Activated CD4-positive, alpha-beta T cell treated with anti-CD3 and anti-CD28 coated beads for 36 hours (primary cell): ENCODE measurements around the gene MEOX1. TPM values are rescaled to one million over a fixed set of nuclear protein-coding genes. Genes with fewer than 3 reads are reported as not detected.

ENCODE experiments used
- ATAC-seq: fragments of 200-7000 bp; cut with Tn5 transposase; one replicate; pipeline ENCODE4 v1.10.0; 2021; ENCODE audit warnings: mild to moderate bottlenecking, moderate library complexity
- CTCF ChIA-PET: fragments of 350-600 bp; sonication (Branson Sonifier 250); formaldehyde crosslinking; loops from one replicate; lab custom pipeline; 2021; ENCODE audit warnings: antibody characterized with exemption; lab: Charles Lee
- POLR2A ChIA-PET: fragments of 350-600 bp; sonication (Branson Sonifier 250); formaldehyde crosslinking; loops from one replicate; lab custom pipeline; 2021; ENCODE audit warnings: antibody characterized with exemption, inconsistent platforms; lab: Charles Lee
- DNase-seq: peaks from one replicate; pipeline ENCODE4 v3.0.0-alpha.2; 2020
- H3K27ac Mint-ChIP-seq: one replicate; pipeline ENCODE4 v1.8.0; 2021; ENCODE audit warnings: mixed read lengths
- H3K27me3 Mint-ChIP-seq: one replicate; pipeline ENCODE4 v1.8.0; 2021; ENCODE audit warnings: mixed read lengths
- H3K36me3 Mint-ChIP-seq: one replicate; pipeline ENCODE4 v1.8.0; 2021; ENCODE audit warnings: low read depth, mixed read lengths
- H3K4me1 Mint-ChIP-seq: one replicate; pipeline ENCODE4 v1.8.0; 2021; ENCODE audit warnings: mixed read lengths
- H3K4me3 Mint-ChIP-seq: one replicate; pipeline ENCODE4 v1.8.0; 2021; ENCODE audit warnings: mild to moderate bottlenecking, moderate library complexity, mixed read lengths
- H3K9me3 Mint-ChIP-seq: one replicate; pipeline ENCODE4 v1.8.0; 2021; ENCODE audit warnings: low read depth, mixed read lengths
- intact Hi-C, 2 experiments: fragments of 100-400 bp; cut with DNase I in 1 of 2; cut with micrococcal nuclease in 1 of 2; formaldehyde crosslinking; loops; one replicate each; pipeline versions ENCODE4 v1.14.2 to v1.15.1; 2022 to 2024; cut with DNase I, micrococcal nuclease
- total RNA-seq, 2 experiments: library from RNA; stranded (reverse); gene quantifications; one replicate each; pipeline ENCODE4 v1.2.3, GENCODE V29; 2021

The MEOX1 gene
- total RNA-seq, 2 experiments from 2014 or later: 0.34 to 0.65 TPM

DNA sequence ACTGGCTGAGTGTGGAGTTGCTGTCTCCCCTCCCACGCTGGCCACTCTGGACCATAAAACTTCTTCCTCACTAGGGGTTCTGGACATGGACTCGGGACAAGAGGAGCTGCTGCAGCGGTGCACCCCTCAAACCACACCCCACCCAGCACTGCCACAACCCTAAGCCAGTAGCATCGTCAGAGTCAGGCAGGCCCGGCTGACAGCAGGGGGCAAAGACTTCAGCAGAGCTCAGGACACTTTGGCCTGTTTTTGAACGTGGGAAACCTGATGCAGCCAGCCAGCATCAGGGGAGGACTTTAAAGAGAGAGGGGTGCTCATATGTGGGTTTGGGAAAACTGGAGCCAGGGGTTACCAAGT lies 9.6 kb downstream of the MEOX1 start:
- H3K27ac Mint-ChIP-seq: no peak overlapping the region
- H3K9me3 Mint-ChIP-seq: no peaks in the 10 kb centered on the region
- CTCF ChIA-PET: interaction anchor here (0.8 to 1.2 kb wide), 2 partner anchors 22 to 115 kb away, joined by 3 read pairs; no protein-coding TSS in a partner anchor
- H3K4me1 Mint-ChIP-seq: peaks cover 12% of the 10 kb centered on the region
- POLR2A ChIA-PET: no interaction called here
- intact Hi-C loops: no loop called here
- H3K36me3 Mint-ChIP-seq: no peaks in the 10 kb centered on the region
- H3K27me3 Mint-ChIP-seq: peaks cover 14% of the 10 kb centered on the region
- ATAC-seq (no peak), DNase-seq (no peak)
- H3K4me3 Mint-ChIP-seq: no peak overlapping the region

DNA sequence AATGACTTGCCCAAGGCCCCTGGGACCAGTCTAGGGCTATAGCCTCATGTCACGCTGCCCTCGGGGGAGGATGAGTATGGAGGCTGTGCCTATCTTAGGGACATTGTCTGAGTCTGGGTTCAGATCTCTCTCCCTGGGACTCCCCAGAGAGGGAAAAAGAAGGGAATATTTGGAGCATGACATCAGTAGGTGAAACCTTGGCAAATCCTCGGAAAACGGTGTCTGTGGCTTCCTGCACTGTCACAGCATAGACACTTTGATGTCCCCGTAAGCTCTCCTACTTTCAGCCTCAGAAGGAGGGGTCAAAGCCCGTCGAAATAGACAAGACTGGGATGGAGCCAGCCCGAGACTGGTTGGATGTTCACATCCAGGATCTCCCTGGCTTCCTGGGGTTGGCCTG lies 11.3 kb downstream of the MEOX1 start:
- no peaks in the 10 kb centered on the region for H3K4me1 Mint-ChIP-seq
- CTCF ChIA-PET: interaction anchor here (2.0 kb wide), 1 partner anchor 10 kb away, joined by 7 read pairs; no protein-coding TSS in a partner anchor
- ATAC-seq (no peak), DNase-seq (no peak)
- no peaks in the 10 kb centered on the region for H3K9me3 Mint-ChIP-seq
- H3K27ac Mint-ChIP-seq: no peak overlapping the region
- H3K36me3 Mint-ChIP-seq: no peaks in the 10 kb centered on the region
- POLR2A ChIA-PET: no interaction called here
- intact Hi-C loops: no loop called here
- peaks cover 20% of the 10 kb centered on the region for H3K27me3 Mint-ChIP-seq
- no peak overlapping the region for H3K4me3 Mint-ChIP-seq

DNA sequence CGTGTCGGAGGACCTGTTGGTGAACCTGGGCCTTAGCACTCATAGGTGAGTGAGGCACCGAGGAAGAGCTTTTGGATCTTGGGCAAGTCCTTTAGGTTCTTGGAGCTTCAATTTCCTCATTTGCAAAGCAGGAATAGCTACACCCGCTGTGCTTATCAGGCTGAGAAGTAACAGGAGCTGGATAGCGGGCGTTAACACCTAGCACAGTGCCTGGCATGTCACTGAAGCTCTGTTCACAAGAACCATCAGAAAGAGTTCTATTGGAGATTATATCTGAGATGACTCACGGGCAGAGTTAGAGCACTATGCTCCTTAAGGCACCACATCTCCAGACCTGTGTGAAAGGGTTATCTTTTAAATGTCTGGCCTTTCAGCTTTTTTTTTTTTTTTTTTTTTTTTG lies 12.8 kb downstream of the MEOX1 start:
- H3K27ac Mint-ChIP-seq: no peak overlapping the region

GRCh38 chr17:43645765-43646481 lies 15.8 kb downstream of the MEOX1 start:
- DNase-seq: peak; percentile 38
- Mint-ChIP-seq H3K9me3 (no peaks in the 10 kb centered on the region), H3K4me3 (peak overlapping the region; percentile 19), H3K36me3 (no peaks in the 10 kb centered on the region), H3K27me3 (peaks cover 23% of the 10 kb centered on the region), H3K4me1 (peaks cover 5% of the 10 kb centered on the region), H3K27ac (no peak overlapping the region)
- intact Hi-C loops: no loop called here
- no peak for ATAC-seq
- ChIA-PET POLR2A (interaction anchor here (0.6 kb wide), 1 partner anchor 162 kb away, joined by 3 read pairs; no protein-coding TSS in a partner anchor), CTCF (interaction anchor here (1.1 kb wide), 1 partner anchor 69 kb away, joined by 3 read pairs; no protein-coding TSS in a partner anchor)

More for the DNA sequence above, 12.8 kb downstream of the MEOX1 start:
- DNase-seq (no peak), ATAC-seq (no peak)
- intact Hi-C loops: no loop called here
- Mint-ChIP-seq H3K27me3 (peaks cover 23% of the 10 kb centered on the region), H3K9me3 (no peaks in the 10 kb centered on the region), H3K4me3 (no peak overlapping the region), H3K4me1 (no peaks in the 10 kb centered on the region), H3K36me3 (no peaks in the 10 kb centered on the region)
- CTCF ChIA-PET: interaction anchor here (0.6 to 2.1 kb wide), 8 partner anchors 9 to 80 kb away, joined by 3 to 8 read pairs (median 4); no protein-coding TSS in a partner anchor
- POLR2A ChIA-PET: no interaction called here

GRCh38 chr17:43645450-43645764 lies 16.3 kb downstream of the MEOX1 start:
- Mint-ChIP-seq H3K9me3 (no peaks in the 10 kb centered on the region), H3K4me3 (peak overlapping the region; percentile 19), H3K4me1 (peaks cover 8% of the 10 kb centered on the region), H3K27ac (no peak overlapping the region), H3K36me3 (no peaks in the 10 kb centered on the region), H3K27me3 (peaks cover 23% of the 10 kb centered on the region)
- CTCF ChIA-PET: interaction anchor here (0.7 kb wide), 1 partner anchor 68 kb away, joined by 5 read pairs; no protein-coding TSS in a partner anchor
- intact Hi-C loops: no loop called here
- POLR2A ChIA-PET: no interaction called here
- DNase-seq (no peak), ATAC-seq (no peak)

GRCh38 chr17:43644081-43644480 lies 17.6 kb downstream of the MEOX1 start:
- no peaks in the 10 kb centered on the region for H3K9me3 Mint-ChIP-seq
- ATAC-seq (no peak), DNase-seq (no peak)
- peaks cover 23% of the 10 kb centered on the region for H3K27me3 Mint-ChIP-seq
- H3K27ac Mint-ChIP-seq: no peak overlapping the region
- POLR2A ChIA-PET: no interaction called here
- no peaks in the 10 kb centered on the region for H3K36me3 Mint-ChIP-seq
- CTCF ChIA-PET: interaction anchor here (0.8 kb wide), 1 partner anchor 70 kb away, joined by 4 read pairs; no protein-coding TSS in a partner anchor
- no peak overlapping the region for H3K4me3 Mint-ChIP-seq
- intact Hi-C loops: no loop called here
- peaks cover 8% of the 10 kb centered on the region for H3K4me1 Mint-ChIP-seq

- peaks cover 10% of the 10 kb centered on the region for H3K27me3 Mint-ChIP-seq
- no peak for DNase-seq
- POLR2A ChIA-PET: no interaction called here
- H3K4me1 Mint-ChIP-seq: peaks cover 8% of the 10 kb centered on the region
- H3K27ac Mint-ChIP-seq: no peak overlapping the region
- CTCF ChIA-PET: interaction anchor here (0.6 to 2.5 kb wide), 4 partner anchors 9 to 64 kb away, joined by 3 to 12 read pairs (median 3); no protein-coding TSS in a partner anchor
- H3K9me3 Mint-ChIP-seq: no peaks in the 10 kb centered on the region
- ATAC-seq: no peak
- intact Hi-C loops: no loop called here
- H3K36me3 Mint-ChIP-seq: no peaks in the 10 kb centered on the region
- no peak overlapping the region for H3K4me3 Mint-ChIP-seq
Observed at GRCh38 chr17:43641416-43641815, 20.3 kb downstream of the MEOX1 start.

GRCh38 chr17:43640491-43641252 lies 21.1 kb downstream of the MEOX1 start:
- Mint-ChIP-seq H3K27ac (no peak overlapping the region), H3K4me1 (peaks cover 8% of the 10 kb centered on the region), H3K36me3 (no peaks in the 10 kb centered on the region), H3K9me3 (no peaks in the 10 kb centered on the region), H3K4me3 (no peak overlapping the region), H3K27me3 (peaks cover 8% of the 10 kb centered on the region)
- POLR2A ChIA-PET: no interaction called here
- ATAC-seq (no peak), DNase-seq (no peak)
- CTCF ChIA-PET: interaction anchor here (0.8 to 2.5 kb wide), 6 partner anchors 8 to 1136 kb away, joined by 3 to 12 read pairs (median 5); no protein-coding TSS in a partner anchor
- intact Hi-C loops: no loop called here

- intact Hi-C loops: no loop called here
- H3K27me3 Mint-ChIP-seq: peaks cover 4% of the 10 kb centered on the region
- H3K9me3 Mint-ChIP-seq: no peaks in the 10 kb centered on the region
- DNase-seq (no peak), ATAC-seq (no peak)
- POLR2A ChIA-PET: no interaction called here
- no peak overlapping the region for H3K27ac Mint-ChIP-seq
- no peak overlapping the region for H3K4me3 Mint-ChIP-seq
- peaks cover 8% of the 10 kb centered on the region for H3K4me1 Mint-ChIP-seq
- no peaks in the 10 kb centered on the region for H3K36me3 Mint-ChIP-seq
- CTCF ChIA-PET: interaction anchor here (0.7 kb wide), 1 partner anchor 62 kb away, joined by 3 read pairs; no protein-coding TSS in a partner anchor
Observed at GRCh38 chr17:43637563-43638323, 24.0 kb downstream of the MEOX1 start.

- no peak for ATAC-seq
- POLR2A ChIA-PET: no interaction called here
- H3K27me3 Mint-ChIP-seq: peaks cover 4% of the 10 kb centered on the region
Observed at GRCh38 chr17:43636426-43636825, 25.3 kb downstream of the MEOX1 start.

GRCh38 chr17:43634591-43635125 lies 27.1 kb downstream of the MEOX1 start:
- H3K36me3 Mint-ChIP-seq: no peaks in the 10 kb centered on the region

More at GRCh38 chr17:43636426-43636825, 25.3 kb downstream of the MEOX1 start:
- no peak for DNase-seq
- CTCF ChIA-PET: interaction anchor here (0.8 kb wide), 1 partner anchor 59 kb away, joined by 4 read pairs; no protein-coding TSS in a partner anchor
- Mint-ChIP-seq H3K27ac (no peak overlapping the region), H3K4me1 (peaks cover 7% of the 10 kb centered on the region), H3K4me3 (no peak overlapping the region), H3K36me3 (no peaks in the 10 kb centered on the region), H3K9me3 (no peaks in the 10 kb centered on the region)
- intact Hi-C loops: no loop called here

More at GRCh38 chr17:43634591-43635125, 27.1 kb downstream of the MEOX1 start:
- no peaks in the 10 kb centered on the region for H3K9me3 Mint-ChIP-seq
- ATAC-seq (no peak), DNase-seq (no peak)
- H3K4me1 Mint-ChIP-seq: peaks cover under 1% of the 10 kb centered on the region
- POLR2A ChIA-PET: no interaction called here
- H3K27ac Mint-ChIP-seq: no peak overlapping the region
- intact Hi-C loops: no loop called here
- H3K4me3 Mint-ChIP-seq: no peak overlapping the region
- CTCF ChIA-PET: interaction anchor here (0.6 to 1.2 kb wide), 4 partner anchors 13 to 57 kb away, joined by 3 to 5 read pairs (median 4); no protein-coding TSS in a partner anchor
- peaks cover 6% of the 10 kb centered on the region for H3K27me3 Mint-ChIP-seq
